ENCODE measurements around the gene EPHA5. TPM values are rescaled to one million over a fixed set of nuclear protein-coding genes. Genes with fewer than 3 reads are reported as not detected.

Gene EPHA5
- total RNA-seq, 1 experiment from 2014 or later: not detected

DNA sequence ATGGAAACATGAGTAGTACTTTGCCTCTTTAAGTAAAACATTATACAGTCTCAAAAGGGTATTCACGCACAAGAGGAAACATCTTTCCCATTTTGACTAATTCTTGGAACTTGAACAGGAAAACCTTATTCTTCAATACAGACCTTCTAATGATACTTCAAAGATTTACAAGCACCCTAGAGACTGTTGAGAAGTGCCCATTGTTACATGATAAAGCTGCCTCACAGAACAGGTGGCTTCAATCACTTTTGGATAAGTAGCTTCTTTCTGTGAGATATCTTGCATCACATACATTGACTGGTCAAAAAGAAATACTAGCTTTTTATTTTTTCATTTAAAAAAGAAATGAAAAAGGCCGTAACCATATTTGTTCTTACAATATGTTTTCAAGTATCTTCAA, 219.4 kb downstream of the EPHA5 start:
- no TSS peak for BruUV-seq (replicated peaks)
- Histone ChIP-seq H3K9me3 (ENCODE audit: insufficient read depth, low read depth) (no peaks in the 10 kb centered on the region), H3K4me1 (replicated peaks; ENCODE audit: insufficient read depth) (no peaks in the 10 kb centered on the region), H3K4me2 (no peak overlapping the region), H3K9me2 (ENCODE audit: insufficient read depth) (no peaks in the 10 kb centered on the region), H3F3A (ENCODE audit: insufficient read depth, low read depth) (no peaks in the 10 kb centered on the region), H3K79me2 (ENCODE audit: low read depth) (no peaks in the 10 kb centered on the region), H3K27ac (no peak overlapping the region), H3K27me3 (ENCODE audit: insufficient read depth, low read depth) (no peaks in the 10 kb centered on the region), H3K4me3 (no peak overlapping the region), H4K20me1 (ENCODE audit: insufficient read depth) (no peaks in the 10 kb centered on the region), H2AFZ (no peak overlapping the region), H3K36me3 (ENCODE audit: low read depth) (no peaks in the 10 kb centered on the region)
- ChIA-PET CTCF (no interaction called here), POLR2A (ENCODE audit: unreplicated experiment) (no interaction called here)
- TF ChIP-seq EZH2 (IDR thresholded peaks at IDR 0.05; ENCODE audit: low read depth): no peak
- no peak for TF ChIP-seq CTCF (conservative IDR thresholded peaks at IDR 0.05)
- intact Hi-C loops (cut with micrococcal nuclease; ENCODE audit: unreplicated experiment): no loop called here
- DNase-seq: no peak

GRCh38 chr4:65437102-65437501, 233.2 kb downstream of the EPHA5 start:
- H2AFZ ChIP-seq: no peak overlapping the region
- H3K4me1 ChIP-seq (replicated peaks; ENCODE audit: insufficient read depth): no peaks in the 10 kb centered on the region
- H3K27me3 ChIP-seq (ENCODE audit: insufficient read depth, low read depth): no peaks in the 10 kb centered on the region
- no peaks in the 10 kb centered on the region for H4K20me1 ChIP-seq (ENCODE audit: insufficient read depth)
- TF ChIP-seq CTCF (conservative IDR thresholded peaks at IDR 0.05): no peak
- TF ChIP-seq EZH2 (IDR thresholded peaks at IDR 0.05; ENCODE audit: low read depth): no peak
- H3F3A ChIP-seq (ENCODE audit: insufficient read depth, low read depth): no peaks in the 10 kb centered on the region
- ChIA-PET POLR2A (ENCODE audit: unreplicated experiment) (no interaction called here), CTCF (no interaction called here)
- no peaks in the 10 kb centered on the region for H3K79me2 ChIP-seq (ENCODE audit: low read depth)
- no peak for DNase-seq
- intact Hi-C loops (cut with micrococcal nuclease; ENCODE audit: unreplicated experiment): no loop called here
- no peaks in the 10 kb centered on the region for H3K9me3 ChIP-seq (ENCODE audit: insufficient read depth, low read depth)
- H3K27ac ChIP-seq: no peak overlapping the region
- H3K9me2 ChIP-seq (ENCODE audit: insufficient read depth): no peaks in the 10 kb centered on the region
- H3K4me3 ChIP-seq: no peak overlapping the region
- no peaks in the 10 kb centered on the region for H3K36me3 ChIP-seq (ENCODE audit: low read depth)
- no TSS peak for BruUV-seq (replicated peaks)
- no peak overlapping the region for H3K4me2 ChIP-seq

GRCh38 chr4:65422109-65422508, 248.2 kb downstream of the EPHA5 start:
- CTCF ChIA-PET: no interaction called here

More at GRCh38 chr4:65422109-65422508, 248.2 kb downstream of the EPHA5 start:
- Histone ChIP-seq H3K4me3 (no peak overlapping the region), H3K27me3 (ENCODE audit: insufficient read depth, low read depth) (no peaks in the 10 kb centered on the region), H3K9me2 (ENCODE audit: insufficient read depth) (no peaks in the 10 kb centered on the region), H3K36me3 (ENCODE audit: low read depth) (no peaks in the 10 kb centered on the region), H3K4me2 (no peak overlapping the region), H4K20me1 (ENCODE audit: insufficient read depth) (no peaks in the 10 kb centered on the region), H3K4me1 (replicated peaks; ENCODE audit: insufficient read depth) (no peaks in the 10 kb centered on the region), H3K27ac (no peak overlapping the region), H2AFZ (no peak overlapping the region), H3K79me2 (ENCODE audit: low read depth) (no peaks in the 10 kb centered on the region), H3K9me3 (ENCODE audit: insufficient read depth, low read depth) (no peaks in the 10 kb centered on the region), H3F3A (ENCODE audit: insufficient read depth, low read depth) (no peaks in the 10 kb centered on the region)
- no TSS peak for BruUV-seq (replicated peaks)
- intact Hi-C loops (cut with micrococcal nuclease; ENCODE audit: unreplicated experiment): no loop called here
- POLR2A ChIA-PET (ENCODE audit: unreplicated experiment): no interaction called here
- TF ChIP-seq CTCF (conservative IDR thresholded peaks at IDR 0.05) (no peak), EZH2 (IDR thresholded peaks at IDR 0.05; ENCODE audit: low read depth) (no peak)
- no peak for DNase-seq

Data from PC-9 (cell line).